ENCODE measurements around the gene NEK7.

The NEK7 gene

DNA sequence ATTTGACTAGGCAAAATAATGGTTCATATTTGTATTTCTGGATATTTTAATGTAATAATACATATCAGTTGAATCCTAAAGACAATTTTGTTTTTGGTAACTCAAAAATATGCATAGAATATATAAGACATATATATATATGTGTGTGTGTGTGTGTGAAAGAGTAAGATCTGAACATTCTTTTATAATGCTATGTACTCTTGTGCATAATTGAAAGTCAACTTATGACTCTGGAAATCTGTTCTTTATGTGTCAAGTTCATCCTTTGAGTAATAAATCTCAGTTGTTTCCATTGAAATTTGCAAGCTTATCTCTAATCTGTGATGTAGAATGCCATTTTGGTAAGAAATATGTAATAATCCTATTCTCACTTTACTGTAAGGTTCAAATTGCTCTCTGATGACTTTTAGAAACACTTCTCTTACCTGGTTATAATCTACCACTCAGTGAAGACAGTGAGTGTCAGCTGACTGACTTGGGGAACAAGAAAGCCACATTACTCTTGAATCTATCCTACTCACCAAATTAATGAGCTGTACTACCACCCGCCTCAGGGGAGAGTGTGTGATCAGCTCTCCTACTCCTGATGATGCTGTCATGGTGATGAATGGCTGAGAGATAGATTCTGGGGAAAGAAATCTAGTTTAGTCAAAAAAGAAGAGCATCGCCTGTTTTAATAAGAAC is 15.0 kb upstream of the NEK7 start:
- DNase-seq (ENCODE audit: extremely low read depth in 1 of 2, low read depth in 1 of 2) = no peak

DNA sequence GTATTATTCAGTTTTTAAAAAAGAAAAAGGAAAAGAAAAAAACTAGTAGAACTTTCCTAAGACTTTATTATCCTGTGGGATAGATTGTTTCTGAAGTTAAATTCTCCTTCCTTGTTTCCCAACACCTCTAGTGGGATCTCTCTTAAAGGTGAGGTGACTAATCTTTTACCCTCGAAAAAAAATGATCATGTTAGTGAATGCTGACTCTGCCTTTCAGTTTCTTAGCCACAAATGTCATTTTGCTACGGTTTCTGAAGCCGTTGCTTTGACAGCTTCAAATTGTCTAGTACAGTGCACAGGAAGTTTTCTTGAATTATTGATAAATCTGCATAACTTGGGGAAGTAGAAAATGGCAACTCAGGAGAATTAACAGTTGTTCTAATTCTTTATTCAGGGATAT is 13.0 kb upstream of the NEK7 start:
- no peak for DNase-seq (ENCODE audit: extremely low read depth in 1 of 2, low read depth in 1 of 2)

DNA sequence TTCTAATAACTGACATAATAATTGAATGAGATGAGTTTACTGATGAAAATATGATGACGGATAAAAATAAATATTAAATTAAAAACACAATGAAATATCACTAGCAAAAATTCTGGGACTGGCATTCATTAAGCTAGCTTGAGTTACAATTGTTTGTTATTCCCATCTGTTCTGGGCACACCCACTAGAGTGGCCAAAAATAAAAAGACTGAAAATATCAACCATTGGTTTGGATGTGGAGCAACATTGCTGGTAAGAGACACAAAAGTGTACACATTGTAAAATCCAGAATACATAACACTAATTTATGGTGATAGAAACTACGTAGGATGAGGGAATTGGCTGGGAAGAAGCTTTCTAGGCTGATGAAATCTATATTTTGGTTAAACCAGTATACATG is 9.6 kb upstream of the NEK7 start:
- DNase-seq (ENCODE audit: extremely low read depth in 1 of 2, low read depth in 1 of 2) = no peak

DNA sequence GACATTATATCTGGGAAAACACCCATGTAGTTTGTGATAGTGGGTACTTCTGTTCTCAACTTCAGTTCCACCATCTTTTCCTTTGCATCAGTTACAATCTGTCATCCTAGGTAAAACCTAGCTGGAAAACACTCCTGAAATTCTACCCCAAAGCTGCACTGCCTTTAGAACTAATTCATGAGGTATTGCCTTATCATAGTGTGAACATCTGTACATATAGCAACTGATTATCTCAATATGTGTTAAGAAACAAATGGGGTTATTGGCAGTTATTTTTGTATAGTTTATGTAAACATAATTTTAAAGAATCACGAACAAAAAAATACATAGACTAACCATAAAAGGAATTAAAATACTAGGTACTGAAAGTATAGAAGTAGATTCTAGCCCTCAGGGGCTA is 6.4 kb upstream of the NEK7 start:
- no peak for DNase-seq (ENCODE audit: extremely low read depth in 1 of 2, low read depth in 1 of 2)

DNA sequence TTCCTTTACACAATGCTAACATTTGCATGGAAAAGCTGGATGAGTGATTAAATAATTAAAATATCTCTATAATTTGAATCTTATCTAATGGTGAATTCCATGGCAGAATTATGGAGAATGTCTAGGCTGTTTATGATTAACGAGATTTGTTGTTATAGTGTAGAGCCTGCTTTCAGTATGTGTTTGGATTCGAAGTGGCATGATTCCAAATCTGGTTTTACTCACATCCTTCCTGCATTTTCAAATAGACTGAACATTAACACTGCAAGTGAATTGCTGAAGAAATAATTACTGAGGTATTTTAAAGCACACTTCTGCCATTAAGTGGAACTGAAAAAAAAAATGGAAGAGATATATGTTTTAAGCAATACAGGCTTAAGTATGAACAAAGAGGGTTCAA is 5.1 kb upstream of the NEK7 start:
- DNase-seq (ENCODE audit: extremely low read depth in 1 of 2, low read depth in 1 of 2) = no peak

DNA sequence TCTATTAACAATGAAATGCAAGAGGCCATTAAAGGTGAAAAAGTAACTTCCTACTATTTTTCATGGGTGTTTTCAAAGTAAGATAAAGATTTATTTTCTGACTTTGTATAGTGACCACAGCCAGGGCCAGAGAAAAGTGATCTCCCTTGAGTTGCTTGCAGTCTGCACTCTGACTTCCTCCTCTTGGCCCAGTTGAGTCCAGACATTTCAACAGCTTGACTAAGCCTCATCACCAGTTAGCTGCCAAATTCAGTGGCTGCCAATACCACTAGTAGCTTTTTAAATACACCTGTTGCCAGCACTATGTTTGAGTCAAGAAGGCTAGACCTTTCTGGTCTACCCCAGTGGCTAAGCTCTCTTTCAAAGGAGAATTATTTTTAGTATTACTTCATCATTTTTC is 3.7 kb upstream of the NEK7 start:
- DNase-seq (ENCODE audit: extremely low read depth in 1 of 2, low read depth in 1 of 2) = no peak

DNA sequence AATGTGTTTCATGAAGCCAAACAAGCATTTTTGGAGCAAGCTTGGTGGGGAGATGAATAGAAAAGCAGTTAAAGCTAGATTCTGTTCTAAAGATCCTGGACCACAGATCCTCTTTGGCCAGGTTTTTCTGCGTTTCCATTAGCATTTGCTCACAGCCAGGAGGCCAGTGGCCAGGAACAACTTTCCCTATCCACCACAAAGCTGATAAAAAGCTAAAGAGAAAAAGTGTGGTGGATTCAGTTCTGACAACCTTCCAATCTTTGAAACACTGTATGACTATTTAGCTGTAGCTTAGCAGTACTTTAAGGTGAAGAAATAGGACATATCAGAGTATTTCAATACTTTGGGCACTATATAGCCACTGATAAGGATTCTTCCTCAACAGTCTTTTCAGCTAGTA is 3.0 kb upstream of the NEK7 start:
- DNase-seq (ENCODE audit: extremely low read depth in 1 of 2, low read depth in 1 of 2) = no peak

DNA sequence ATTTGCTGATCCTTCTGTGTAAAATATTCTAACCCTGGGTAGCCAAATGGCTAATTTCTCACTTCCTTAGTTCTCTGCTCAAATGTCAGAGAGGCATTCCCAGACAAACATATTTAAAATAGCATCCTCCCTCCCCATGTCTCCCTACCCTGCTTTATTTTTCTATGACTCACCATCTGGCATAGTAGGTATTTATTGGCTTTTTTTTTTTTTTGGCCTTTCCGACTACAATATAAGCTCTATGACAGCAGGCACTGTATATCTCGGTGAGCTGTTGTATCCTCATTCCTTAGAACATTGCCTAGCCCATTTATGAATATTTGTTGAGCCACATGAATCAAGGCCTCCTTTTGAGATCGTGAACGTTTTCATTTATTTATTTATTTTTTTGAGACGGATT is 1.5 kb upstream of the NEK7 start:
- no peak for DNase-seq (ENCODE audit: extremely low read depth in 1 of 2, low read depth in 1 of 2)

DNA sequence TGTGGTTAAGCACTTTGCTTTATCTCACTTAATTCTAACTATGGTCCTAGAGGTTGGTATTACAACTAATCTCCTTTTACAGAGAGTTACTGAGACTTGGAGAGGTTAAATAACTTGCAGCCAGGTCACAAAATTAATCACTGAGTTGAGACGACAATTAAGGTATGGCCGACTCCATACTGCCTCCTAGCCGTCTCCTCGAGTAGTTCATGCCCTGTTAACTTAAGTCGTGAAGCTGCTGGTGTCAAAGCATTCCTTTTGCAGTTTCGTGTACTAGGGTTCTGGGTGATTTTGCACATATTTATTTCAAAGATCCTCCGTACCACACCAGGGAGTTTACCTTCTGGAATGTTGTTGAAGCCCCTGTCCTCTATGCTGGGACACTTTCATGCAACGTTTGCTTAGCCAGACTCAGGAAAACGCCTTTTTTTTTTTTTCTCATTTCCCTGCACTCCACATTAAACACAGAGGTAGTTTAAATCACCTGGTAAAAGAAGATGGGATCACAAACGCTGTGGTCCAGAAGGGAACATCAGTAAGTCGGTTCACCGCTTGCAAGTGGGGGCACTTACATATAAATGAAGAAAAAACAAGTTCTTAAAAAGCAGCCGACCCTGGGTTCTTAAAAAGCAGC is 570 bp upstream of the NEK7 start:
- DNase-seq (ENCODE audit: extremely low read depth in 1 of 2, low read depth in 1 of 2) = no peak

DNA sequence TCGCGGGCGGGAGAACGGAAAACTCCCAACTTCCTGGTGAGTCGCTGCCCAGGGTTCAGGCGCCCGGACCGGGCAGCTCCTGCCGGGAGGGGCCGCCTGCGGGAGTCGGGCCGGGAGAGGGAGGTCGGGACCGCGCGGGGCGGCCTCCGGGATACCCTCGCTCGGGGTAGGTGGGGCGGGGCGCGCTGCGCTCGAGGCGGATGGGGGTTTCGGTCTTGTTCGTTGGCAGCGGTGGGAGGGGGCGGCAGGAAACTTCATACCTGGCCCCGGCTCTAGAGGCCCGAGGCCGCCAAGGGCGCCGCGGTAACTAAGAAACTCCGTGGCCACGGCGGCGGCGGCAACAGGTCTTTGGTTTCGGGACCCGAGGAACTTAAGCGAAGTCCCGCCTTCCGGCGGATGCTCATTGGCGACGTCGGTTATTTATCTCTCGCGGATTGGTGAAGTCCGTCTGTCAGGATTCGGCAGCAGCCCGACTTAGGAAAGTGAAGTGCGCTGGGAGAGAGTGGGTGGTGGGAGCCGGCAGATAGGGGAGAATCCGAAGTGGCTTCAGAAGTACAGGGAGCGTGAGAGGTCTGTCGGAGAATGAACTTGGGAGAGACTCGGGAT is 546 bp downstream of the NEK7 start:
- DNase-seq (ENCODE audit: extremely low read depth in 1 of 2, low read depth in 1 of 2) = peak; percentile 64 to 83

DNA sequence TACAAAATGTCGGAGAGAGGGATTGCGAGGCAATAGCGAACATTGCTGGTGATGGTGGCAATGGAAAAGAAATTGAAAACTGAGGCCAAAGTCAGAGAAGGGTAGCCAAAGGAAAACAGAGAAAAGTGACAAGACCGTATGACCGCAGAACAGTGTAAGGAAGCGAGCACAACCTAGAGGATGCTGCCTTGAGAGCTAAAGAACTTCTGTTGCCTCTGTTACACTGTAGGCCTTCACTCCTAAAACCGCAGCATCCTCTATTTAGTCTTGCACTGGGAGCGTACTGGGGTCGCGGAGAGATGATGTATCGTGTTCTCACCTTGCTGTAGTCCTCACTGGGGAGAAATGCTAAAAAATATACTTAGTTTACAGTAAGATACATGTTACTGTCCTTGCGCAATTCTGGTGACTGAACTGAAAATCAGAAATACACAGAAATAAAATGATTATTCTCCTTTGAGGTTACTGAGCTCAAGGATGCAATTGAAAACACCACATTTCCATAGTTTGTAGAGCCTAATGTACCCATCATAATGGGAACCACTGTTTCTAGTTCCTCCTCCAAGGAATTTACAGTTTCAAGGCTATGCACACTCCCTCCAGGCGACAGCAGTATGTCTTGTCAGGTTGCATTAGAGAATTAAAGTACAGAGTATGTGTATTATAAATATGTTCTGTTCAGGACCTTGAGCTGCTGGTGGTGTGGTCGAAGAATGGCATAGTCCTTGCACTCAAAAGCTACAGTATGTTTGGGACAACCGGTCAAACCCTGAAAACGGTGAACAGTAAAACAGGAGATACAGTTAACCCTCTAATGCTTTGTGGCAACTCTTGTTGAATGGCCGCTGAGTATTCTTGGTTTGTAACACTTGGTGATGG is 1.3 kb downstream of the NEK7 start:
- DNase-seq (ENCODE audit: extremely low read depth in 1 of 2, low read depth in 1 of 2) = no peak

DNA sequence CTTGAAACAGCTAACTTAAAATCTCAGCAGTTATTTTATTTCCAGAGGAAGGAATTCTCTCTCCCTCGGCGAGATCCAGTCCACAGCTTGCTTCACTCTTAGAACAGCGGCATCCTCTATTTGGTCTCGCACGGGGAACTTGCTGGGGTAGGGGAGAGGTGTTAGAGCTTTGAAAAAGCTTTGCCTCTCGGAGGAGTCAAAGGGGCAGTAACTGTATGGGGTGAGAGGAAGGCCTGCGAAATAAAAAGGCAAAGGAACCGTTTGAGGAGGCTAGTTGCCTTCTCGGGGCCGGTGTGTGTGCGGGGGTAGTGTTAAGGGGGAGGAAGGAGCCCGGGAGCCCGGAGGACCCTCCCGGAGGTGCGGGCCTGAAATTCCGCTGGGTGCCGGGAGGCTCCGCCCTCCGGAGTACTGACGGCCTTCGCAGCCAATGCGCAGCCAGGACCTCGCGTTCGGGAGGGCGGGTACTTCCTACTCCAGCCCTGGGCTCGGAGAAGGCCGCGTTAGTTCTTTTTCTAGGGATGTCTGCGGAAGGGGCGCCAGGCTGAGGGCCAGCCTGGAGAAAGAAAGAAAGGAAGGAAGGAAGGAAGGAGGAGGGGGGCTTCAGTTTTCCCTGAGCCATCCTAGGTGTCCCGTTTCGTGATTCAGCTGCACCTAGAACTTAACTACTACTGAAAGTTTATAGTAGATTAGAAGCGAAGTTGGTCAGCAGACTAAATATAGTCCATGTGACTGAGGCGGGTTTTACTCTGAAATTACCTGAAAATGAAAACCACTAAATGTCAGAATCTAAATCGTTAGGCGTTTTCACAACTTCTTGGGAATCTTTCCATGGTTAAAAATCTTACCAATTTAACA is 2.2 kb downstream of the NEK7 start:
- DNase-seq (ENCODE audit: extremely low read depth in 1 of 2, low read depth in 1 of 2) = peak; percentile 75 to 85

DNA sequence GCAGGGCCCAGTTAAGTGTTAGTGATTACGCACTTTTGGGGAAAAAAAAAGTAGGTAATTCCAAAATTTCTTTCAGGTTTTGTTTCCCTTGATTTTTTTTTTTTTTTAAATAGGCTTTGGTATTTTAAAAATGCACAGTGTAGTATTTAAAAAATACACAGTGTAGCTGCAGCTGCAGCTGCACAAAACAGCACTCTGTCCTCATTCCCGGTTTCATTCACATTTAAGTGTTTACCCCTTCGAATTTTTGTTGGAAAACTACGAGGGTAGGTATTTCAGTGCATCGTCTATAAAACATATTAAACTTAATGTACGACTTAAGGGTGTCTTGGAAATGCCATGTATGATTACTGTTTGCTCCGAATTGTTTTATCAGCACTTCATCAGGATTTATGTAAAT is 3.4 kb downstream of the NEK7 start:
- DNase-seq (ENCODE audit: extremely low read depth in 1 of 2, low read depth in 1 of 2) = no peak

DNA sequence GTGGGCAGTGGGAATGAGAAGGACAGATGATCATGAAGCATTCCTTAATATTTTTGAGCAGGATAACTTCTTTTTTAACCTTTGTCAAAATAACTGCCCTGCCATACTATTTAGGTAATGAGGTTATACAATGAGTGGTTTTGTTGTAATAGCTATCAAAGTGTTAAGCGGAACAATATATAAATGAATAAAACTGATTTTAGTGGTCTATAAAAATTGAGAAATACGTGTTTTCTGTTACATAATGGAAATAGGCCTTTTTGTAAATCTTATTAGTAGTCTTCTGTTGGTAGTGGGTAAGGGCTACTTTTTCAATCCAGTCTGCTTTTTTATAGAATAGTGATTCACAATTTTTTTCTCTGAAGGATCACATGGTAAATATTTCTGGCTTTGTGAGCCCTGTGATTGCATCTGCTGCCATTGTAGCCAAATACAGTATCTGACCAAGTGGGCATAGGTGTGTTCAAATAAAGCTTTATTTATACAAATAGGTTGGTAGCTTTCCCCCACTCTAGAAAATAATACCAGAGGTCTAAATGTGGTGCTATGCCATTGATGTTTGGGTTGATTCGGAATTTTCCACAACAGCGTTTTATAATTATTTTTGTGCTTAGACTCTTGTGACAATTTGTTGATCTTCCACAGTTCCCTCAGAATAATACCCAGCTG is 4.3 kb downstream of the NEK7 start:
- DNase-seq (ENCODE audit: extremely low read depth in 1 of 2, low read depth in 1 of 2) = no peak

DNA sequence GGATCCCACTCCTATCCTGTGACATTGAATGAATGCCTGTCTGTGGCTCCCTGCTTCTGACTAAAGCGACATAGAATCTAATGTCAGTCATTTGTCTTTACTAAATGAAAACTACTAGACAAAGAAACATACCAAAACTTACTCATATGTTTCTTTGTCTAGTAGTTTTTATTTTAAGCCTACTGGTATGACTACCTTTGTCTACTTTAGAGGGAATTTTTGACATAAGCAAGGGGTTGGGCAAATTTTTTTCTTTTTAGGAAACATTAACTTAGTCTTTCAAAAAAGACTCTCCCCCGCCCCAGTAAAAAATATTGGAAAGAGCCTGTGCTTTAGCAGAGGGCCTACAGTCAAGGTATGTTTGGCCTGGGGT is 4.9 kb downstream of the NEK7 start:
- no peak for DNase-seq (ENCODE audit: extremely low read depth in 1 of 2, low read depth in 1 of 2)

DNA sequence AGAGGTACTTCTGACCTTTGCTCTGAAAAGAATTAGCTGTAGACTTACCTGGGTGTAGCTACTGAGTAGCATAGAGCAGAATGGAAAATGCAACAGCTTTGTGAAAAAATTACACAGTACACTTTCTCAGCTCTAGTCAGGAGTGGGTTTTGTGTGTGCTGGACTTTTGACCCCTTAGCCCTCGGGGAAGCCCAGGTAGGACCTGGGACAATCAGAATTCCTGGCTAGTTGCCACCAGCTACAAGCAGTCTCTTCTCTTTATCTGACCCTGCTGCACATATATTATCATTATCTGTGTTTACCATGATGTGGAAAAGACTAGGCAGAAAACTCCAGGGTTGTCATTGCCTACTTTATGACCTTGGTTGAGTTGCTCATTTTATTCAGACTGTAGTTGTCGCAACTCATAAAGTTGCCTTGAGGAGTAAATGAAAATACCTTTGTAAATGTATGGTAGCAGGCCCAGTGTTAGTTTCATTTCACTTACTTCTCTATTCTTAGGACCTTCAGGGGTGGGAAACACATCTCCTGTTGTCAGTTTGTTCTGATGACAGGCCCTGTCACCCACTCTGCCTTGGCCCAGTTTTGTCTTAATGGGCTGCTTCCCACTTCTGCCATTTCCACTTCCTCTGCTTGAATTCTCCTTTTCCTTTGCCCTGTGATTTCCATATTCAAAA is 5.4 kb downstream of the NEK7 start:
- no peak for DNase-seq (ENCODE audit: extremely low read depth in 1 of 2, low read depth in 1 of 2)

DNA sequence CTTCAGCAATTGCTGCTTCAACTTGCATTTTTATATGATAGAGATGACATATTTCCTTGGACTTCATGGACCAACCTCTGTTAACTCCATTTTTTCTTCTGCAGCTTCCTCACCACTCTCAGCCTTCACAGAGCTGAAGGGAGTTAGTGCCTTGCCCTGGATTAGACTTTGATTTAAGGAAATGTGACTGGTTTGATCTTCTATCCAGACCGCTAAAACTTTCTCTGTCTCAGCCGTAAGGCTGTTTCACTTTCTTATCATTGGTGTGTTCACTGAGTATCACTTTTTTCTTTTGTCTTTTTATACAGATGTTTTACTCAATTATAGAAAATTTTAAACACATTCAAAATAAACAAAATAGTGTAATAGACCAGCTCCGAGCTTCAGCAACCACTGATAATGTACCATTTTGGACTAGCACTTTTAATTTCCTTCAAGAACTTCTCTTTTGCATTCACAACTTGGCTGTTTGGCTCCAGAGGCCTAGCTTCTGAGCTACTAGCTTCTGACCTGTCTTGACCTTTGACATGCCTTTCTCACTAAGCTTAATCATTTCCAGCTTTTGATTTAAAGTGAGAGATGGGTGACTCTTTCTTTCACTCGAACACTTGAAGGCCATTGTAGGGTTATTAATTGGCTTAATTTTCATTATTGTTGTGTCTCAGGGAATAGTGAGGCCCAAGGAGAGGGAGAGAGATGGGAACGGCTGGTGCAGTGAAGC is 9.3 kb downstream of the NEK7 start:
- DNase-seq (ENCODE audit: extremely low read depth in 1 of 2, low read depth in 1 of 2) = no peak

DNA sequence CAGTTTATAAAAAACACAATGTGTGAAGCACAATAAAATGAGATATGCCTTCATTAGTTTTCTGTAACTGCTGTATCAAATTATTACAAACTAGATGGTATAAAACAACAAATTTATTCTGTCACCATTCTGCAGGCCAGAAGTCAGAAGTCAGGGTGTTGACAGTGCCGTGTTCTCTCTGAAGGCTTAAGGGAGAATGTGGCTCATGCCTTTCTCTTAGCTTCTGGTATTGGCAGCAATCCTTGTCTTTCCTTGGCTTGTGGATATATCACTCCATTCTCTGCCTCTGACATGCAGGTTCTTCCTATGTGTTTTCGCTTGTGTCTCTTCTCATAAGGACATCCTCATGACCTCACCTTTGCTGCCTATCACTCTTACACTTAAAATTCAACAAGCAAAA is 10.1 kb downstream of the NEK7 start:
- DNase-seq (ENCODE audit: extremely low read depth in 1 of 2, low read depth in 1 of 2) = no peak

DNA sequence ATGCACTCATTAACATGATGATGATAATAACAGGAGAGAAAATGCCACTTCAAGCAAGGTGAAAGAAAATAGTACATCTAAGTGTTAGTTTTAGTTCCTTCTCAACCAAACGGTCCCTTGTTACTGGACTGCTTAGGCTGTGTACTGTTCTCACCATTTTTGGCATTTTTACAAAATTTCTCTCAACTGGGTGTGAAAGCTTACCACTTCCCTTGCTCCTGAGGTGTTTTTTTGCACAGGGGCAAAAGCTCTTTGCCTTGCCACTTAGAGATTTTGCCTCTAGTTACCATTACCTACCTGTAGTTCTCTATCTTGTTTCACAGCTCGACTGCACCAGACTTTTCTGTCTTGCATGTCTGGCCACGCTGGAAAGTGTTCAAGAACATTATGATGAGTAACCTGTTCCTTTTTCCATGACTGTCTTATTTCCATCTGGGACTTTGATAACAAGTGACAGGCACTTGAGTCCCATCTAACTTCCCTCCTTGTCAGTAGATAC is 10.7 kb downstream of the NEK7 start:
- no peak for DNase-seq (ENCODE audit: extremely low read depth in 1 of 2, low read depth in 1 of 2)
